A673 (cell line): ENCODE measurements around the gene SPATA2.

Experiments used
- CTCF ChIP-seq: fragments of 300-800, 200-600 bp; sonication (generic); conservative IDR thresholded peaks from 2 replicates; pipeline ENCODE4 v1.5.1; 2017; ENCODE audit warnings: low read depth, mild to moderate bottlenecking, antibody characterized with exemption, low read length, moderate library complexity, mixed read lengths
- EZH2 ChIP-seq: fragments of 200-600 bp; sonication (generic); IDR thresholded peaks from 2 replicates; pipeline ENCODE4 v1.6.1; 2017; ENCODE audit warnings: borderline replicate concordance, low read depth, mild to moderate bottlenecking, mixed read lengths, antibody characterized with exemption, low read length; ENCODE audit not compliant: poor library complexity, severe bottlenecking

- TF ChIP-seq CTCF (no peak), EZH2 (no peak)
Measured at GRCh38 chr20:49955167-49955566, 39.8 kb upstream of the SPATA2 start.
